Subcutaneous abdominal adipose tissue (tissue), 5 donors: ENCODE measurements around the gene FMO3.

Experiments
- H3K27ac ChIP-seq: one replicate; pipeline ENCODE4 v1.7.0; 2013; ENCODE audit warnings: low read depth, mild to moderate bottlenecking, inconsistent platforms, low read length, moderate library complexity
- H3K27me3 ChIP-seq, 5 donors: one replicate each; pipeline ENCODE4 v1.7.0; 2013; ENCODE audit warnings: low read length in 5 of 5, inconsistent platforms in 1 of 5; ENCODE audit not compliant: control insufficient read depth in 5 of 5, insufficient read depth in 4 of 5
- H3K36me3 ChIP-seq, 5 donors: one replicate each; pipeline ENCODE4 v1.7.0; 2013; ENCODE audit warnings: low read length in 5 of 5; ENCODE audit not compliant: control insufficient read depth in 5 of 5, insufficient read depth in 5 of 5
- H3K4me1 ChIP-seq, 5 donors: one replicate each; pipeline ENCODE4 v1.7.0; 2013; ENCODE audit warnings: low read length in 5 of 5, mild to moderate bottlenecking in 3 of 5, moderate library complexity in 1 of 5; ENCODE audit not compliant: control insufficient read depth in 5 of 5, insufficient read depth in 5 of 5
- H3K4me3 ChIP-seq, 5 donors: one replicate each; pipeline ENCODE4 v1.7.0; 2013; ENCODE audit warnings: low read length in 5 of 5, low read depth in 1 of 5
- H3K9ac ChIP-seq, 5 donors: one replicate each; pipeline ENCODE4 v1.7.0; 2013; ENCODE audit warnings: low read length in 5 of 5, mild to moderate bottlenecking in 4 of 5, moderate library complexity in 3 of 5
- H3K9me3 ChIP-seq, 5 donors: one replicate each; pipeline ENCODE4 v1.7.0; 2013; ENCODE audit warnings: low read length in 5 of 5; ENCODE audit not compliant: control insufficient read depth in 5 of 5
- donor health status: healthy.
- donor health status: healthy.
- donor health status: healthy.
- donor health status: healthy.
- donor health status: healthy.

Gene FMO3

DNA sequence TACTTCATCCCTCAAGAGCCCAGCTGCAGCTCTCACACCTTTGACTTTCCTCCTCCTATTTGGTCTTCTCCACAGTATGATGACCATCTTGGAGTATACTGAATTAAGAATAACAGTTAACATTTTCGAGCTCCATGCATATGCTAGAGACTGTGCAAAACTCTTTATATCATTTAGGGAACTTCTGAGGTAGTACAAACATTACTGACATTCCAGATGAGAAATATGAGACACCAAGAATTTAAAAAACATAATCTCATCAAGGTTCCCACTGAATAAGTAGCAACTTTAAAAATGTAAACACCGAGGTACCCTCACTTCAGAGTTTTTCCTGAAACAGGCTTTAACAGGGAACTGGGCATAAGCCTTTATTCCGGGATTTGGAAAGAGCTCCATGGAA is 22.7 kb downstream of the FMO3 start:
- no peaks in the 10 kb centered on the region for H3K9me3 ChIP-seq
- peaks cover 8 to 46% (median 39%) of the 10 kb centered on the region in 5 donors for H3K4me1 ChIP-seq
- H3K4me3 ChIP-seq = no peak overlapping the region
- no peak overlapping the region for H3K27ac ChIP-seq
- no peaks in the 10 kb centered on the region for H3K36me3 ChIP-seq
- H3K27me3 ChIP-seq = no peaks in the 10 kb centered on the region
- no peak overlapping the region for H3K9ac ChIP-seq

DNA sequence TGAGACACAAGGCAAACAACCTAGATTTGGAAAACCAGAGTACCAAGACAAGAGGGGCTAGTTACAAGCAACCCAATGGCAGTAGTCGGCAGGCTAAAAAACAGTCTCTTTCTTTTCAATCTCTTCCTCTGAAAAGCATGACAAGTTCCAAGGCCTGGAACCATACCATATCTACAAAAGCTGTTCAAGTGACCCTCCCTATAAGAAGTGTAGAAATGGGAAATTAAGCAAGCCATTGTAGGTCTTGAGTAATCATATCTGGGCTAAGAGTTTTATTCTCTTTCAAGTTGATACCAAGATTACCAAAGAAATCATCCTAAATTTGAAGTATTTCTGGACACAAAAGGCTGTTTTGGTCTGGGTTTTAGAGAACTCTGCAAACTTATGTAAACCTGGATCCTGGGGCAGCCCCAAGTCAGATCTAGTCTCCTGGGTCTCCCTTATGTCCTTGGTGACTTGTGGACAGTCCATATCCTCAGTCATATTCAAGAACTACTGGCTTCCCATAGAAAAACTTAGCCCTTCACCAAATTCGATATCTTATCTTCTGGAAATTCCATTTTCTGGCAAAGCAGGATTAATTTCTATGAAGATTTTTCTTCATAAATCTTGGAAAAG is 24.7 kb downstream of the FMO3 start:
- Histone ChIP-seq H3K27me3 (no peaks in the 10 kb centered on the region), H3K4me1 (peaks cover 8 to 35% (median 33%) of the 10 kb centered on the region in 5 donors), H3K9ac (peak overlapping the region in 1 of 5 donors; percentile 53), H3K36me3 (no peaks in the 10 kb centered on the region), H3K9me3 (no peaks in the 10 kb centered on the region), H3K27ac (peak overlapping the region; percentile 73), H3K4me3 (no peak overlapping the region)

DNA sequence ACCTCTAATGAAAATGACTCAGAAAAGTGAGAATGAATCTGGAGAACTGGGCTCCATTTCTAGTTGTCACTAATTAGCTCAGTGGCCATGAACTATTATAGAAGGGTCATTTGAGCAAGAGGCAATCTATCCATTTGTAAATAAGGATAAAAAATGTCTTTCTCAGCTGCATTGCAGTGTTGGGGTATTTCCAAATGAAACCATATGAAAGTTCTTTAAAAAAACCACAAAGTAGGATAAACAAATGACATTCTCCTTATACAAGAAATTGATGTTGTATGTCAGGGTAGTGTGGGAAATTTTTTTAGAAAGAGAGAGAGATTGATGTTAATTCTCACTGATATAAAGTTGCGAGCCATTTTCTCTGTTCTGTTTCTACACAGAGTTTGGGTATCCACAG is 26.0 kb downstream of the FMO3 start:
- Histone ChIP-seq H3K4me3 (no peak overlapping the region), H3K9ac (no peak overlapping the region), H3K4me1 (peaks cover 5 to 23% (median 20%) of the 10 kb centered on the region in 5 donors), H3K36me3 (no peaks in the 10 kb centered on the region), H3K27me3 (no peaks in the 10 kb centered on the region), H3K9me3 (no peaks in the 10 kb centered on the region), H3K27ac (peak overlapping the region; percentile 73)

DNA sequence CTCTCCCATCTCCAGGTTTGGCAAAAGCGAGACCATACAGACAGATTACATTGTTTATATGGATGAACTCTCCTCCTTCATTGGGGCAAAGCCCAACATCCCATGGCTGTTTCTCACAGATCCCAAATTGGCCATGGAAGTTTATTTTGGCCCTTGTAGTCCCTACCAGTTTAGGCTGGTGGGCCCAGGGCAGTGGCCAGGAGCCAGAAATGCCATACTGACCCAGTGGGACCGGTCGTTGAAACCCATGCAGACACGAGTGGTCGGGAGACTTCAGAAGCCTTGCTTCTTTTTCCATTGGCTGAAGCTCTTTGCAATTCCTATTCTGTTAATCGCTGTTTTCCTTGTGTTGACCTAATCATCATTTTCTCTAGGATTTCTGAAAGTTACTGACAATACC is 26.4 kb downstream of the FMO3 start:
- Histone ChIP-seq H3K27ac (no peak overlapping the region), H3K27me3 (no peaks in the 10 kb centered on the region), H3K4me3 (no peak overlapping the region)

DNA sequence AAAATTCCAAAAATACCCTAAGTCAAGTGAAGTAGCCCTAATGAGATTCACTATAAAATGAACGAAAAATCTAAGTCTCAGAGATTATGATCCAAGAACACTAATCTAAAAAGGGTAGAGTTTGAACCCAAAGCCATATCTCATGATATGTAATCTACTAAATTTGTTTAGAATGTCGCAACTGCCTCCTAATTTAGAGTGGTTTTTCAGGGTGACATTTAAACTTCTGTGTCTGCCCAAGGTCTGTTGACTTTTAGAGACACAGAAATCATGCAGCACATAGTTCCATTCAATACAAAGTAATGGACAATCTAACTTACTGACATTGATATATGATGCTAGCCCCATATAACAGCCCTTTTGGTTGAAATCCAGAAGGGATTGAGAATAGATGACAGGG is 28.9 kb downstream of the FMO3 start:
- Histone ChIP-seq H3K4me3 (no peak overlapping the region), H3K36me3 (no peaks in the 10 kb centered on the region), H3K9me3 (no peaks in the 10 kb centered on the region), H3K27ac (no peak overlapping the region), H3K4me1 (peaks cover 4 to 22% (median 18%) of the 10 kb centered on the region in 5 donors), H3K9ac (no peak overlapping the region), H3K27me3 (no peaks in the 10 kb centered on the region)

More for the DNA sequence above, 26.4 kb downstream of the FMO3 start:
- Histone ChIP-seq H3K9ac (no peak overlapping the region), H3K36me3 (no peaks in the 10 kb centered on the region), H3K9me3 (no peaks in the 10 kb centered on the region), H3K4me1 (peaks cover 5 to 24% (median 18%) of the 10 kb centered on the region in 5 donors)

DNA sequence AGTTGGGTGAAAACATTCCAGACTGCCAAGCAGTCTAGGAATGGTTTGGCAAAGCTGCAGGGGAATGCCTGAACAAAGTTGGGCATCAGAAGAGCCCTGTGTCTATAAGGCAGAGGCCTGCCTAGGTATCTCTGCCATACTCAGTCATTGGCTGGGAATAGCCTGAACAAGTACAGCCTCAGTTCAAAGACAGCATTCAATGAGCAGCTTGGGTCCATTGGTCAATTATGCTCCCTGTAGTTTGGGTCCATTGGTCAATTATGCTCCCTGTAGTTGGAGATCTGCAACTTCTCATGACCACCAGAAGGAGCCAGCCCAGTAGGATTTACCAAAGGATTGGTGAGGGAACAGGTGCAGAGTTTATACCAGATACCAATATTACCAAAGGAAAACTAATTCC is 31.6 kb downstream of the FMO3 start:
- H3K4me3 ChIP-seq = no peak overlapping the region
- H3K9me3 ChIP-seq = no peaks in the 10 kb centered on the region
- no peak overlapping the region for H3K9ac ChIP-seq
- H3K27me3 ChIP-seq = no peaks in the 10 kb centered on the region
- no peaks in the 10 kb centered on the region for H3K36me3 ChIP-seq
- no peak overlapping the region for H3K27ac ChIP-seq
- peaks cover 2 to 29% (median 19%) of the 10 kb centered on the region in 5 donors for H3K4me1 ChIP-seq

DNA sequence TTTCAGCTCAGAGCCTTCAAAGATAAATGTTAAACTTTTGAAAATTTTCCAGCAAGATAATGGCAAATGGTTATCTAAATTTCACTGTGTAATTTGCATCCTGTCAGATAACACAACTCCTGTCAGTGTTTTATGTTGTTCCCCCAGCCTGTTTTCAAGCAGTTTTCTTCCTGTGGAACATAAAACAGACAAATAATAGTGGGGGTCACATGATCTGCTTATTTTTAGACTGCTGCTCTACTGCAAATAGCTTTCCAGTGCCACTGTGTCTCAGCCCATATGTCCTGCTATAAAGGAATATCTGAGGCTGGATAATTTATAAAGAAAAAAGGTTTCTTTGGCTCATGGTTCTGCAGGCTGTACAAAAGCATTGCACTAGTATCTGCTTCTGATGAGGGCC is 32.2 kb downstream of the FMO3 start:
- peak overlapping the region; percentile 29 for H3K27ac ChIP-seq
- no peaks in the 10 kb centered on the region for H3K36me3 ChIP-seq
- no peak overlapping the region for H3K4me3 ChIP-seq
- no peak overlapping the region for H3K9ac ChIP-seq
- no peaks in the 10 kb centered on the region for H3K27me3 ChIP-seq
- peaks cover 2 to 34% (median 24%) of the 10 kb centered on the region in 5 donors for H3K4me1 ChIP-seq
- no peaks in the 10 kb centered on the region for H3K9me3 ChIP-seq

DNA sequence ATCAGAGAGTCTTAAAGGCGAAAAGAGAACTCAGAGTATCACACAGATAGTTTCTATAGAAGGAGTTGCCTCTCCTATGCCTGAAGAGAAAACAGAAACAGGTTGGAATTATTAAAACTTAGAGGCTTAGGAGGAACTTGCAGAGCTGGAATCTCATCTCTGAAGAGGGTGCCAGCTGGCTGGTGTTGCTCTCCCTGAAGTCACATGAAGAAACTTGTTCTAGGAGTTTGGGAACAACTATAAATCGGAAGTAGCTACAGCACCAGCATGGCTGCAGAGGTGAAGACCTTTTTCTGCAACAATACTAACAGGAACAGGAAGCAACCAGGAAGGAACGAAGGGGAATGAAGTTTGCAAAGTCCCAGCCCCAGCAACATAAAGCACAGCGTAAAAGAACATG is 35.8 kb downstream of the FMO3 start:
- Histone ChIP-seq H3K9ac (no peak overlapping the region), H3K4me1 (peaks cover 2 to 36% (median 24%) of the 10 kb centered on the region in 5 donors), H3K9me3 (peaks cover 0 to 10% (median 0%) of the 10 kb centered on the region in 5 donors), H3K36me3 (no peaks in the 10 kb centered on the region), H3K4me3 (peak overlapping the region in 2 of 5 donors; percentile 3 to 33), H3K27me3 (no peaks in the 10 kb centered on the region), H3K27ac (no peak overlapping the region)

DNA sequence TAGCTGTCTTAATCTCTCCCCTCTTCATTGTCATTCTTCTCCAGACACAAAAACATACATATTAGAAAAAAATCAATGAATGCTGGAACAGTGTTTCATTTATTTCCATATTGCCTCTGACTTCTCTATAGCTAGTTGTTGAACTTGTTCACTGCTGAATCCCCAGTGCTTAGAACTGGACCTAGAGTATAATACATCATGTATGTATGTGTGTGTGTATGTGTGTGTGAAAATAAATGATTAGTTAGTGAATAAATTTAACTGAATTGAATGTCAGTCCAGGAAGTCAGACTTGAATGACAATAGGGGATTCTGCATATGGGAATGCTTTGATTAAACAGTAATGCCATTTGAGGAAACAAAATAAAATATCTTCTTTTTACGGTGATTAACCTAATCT is 36.4 kb downstream of the FMO3 start:
- no peaks in the 10 kb centered on the region for H3K27me3 ChIP-seq
- H3K4me3 ChIP-seq = no peak overlapping the region
- H3K27ac ChIP-seq = no peak overlapping the region
- H3K9ac ChIP-seq = no peak overlapping the region
- H3K9me3 ChIP-seq = peaks cover 0 to 10% (median 0%) of the 10 kb centered on the region in 5 donors
- no peaks in the 10 kb centered on the region for H3K36me3 ChIP-seq
- H3K4me1 ChIP-seq = peaks cover 2 to 35% (median 23%) of the 10 kb centered on the region in 5 donors

DNA sequence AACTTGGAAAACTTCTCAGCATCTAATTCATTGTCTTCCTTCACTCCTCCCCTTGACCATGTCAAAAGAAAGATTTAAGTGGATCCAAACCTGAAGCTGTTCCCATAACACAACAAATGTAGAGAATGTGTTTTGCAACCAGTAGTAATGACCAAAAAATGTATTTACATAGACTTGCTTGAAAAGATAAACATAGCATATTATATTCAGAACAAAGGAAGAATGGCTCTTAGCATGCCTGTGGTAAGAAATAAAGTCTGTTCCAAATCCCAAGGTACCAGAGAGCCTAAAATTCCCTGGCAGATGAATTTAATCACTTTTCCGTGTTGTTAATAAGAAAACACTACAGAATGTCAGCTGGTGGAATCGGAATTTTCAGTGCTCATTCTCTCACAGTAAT is 36.8 kb downstream of the FMO3 start:
- H3K4me3 ChIP-seq = no peak overlapping the region
- no peak overlapping the region for H3K9ac ChIP-seq
- peaks cover 0 to 10% (median 0%) of the 10 kb centered on the region in 5 donors for H3K9me3 ChIP-seq
- no peak overlapping the region for H3K27ac ChIP-seq
- H3K4me1 ChIP-seq = peaks cover 2 to 31% (median 19%) of the 10 kb centered on the region in 5 donors
- no peaks in the 10 kb centered on the region for H3K36me3 ChIP-seq
- no peaks in the 10 kb centered on the region for H3K27me3 ChIP-seq
